Stimulated activated naive CD4-positive, alpha-beta T cell treated with Interleukin-2 at 50 U/mL for 16 hours (primary cell): ENCODE results near the gene SEC14L5.
A peak's percentile ranks its signal among the peaks of the same experiment; 100 is the strongest.
"Not testable (repeated sequence)": the region's sequence is repeated elsewhere in the genome, so short reads cannot be mapped to it uniquely, and the experiment has no call there.

ENCODE experiments used
- DNase-seq: peaks from one replicate; lab custom pipeline; 2025; lab: John Stamatoyannopoulos, UW

SEC14L5 gene

GRCh38 chr16:5036228-5037156 lies 78.4 kb downstream of the SEC14L5 start:
- DNase-seq, result no peak

- no peak for DNase-seq
These were observed 82.3 kb downstream of the SEC14L5 start for GRCh38 chr16:5040451-5040850.

GRCh38 chr16:5041600-5042133 lies 83.5 kb downstream of the SEC14L5 start:
- DNase-seq, result no peak

GRCh38 chr16:5042574-5043171 lies 84.5 kb downstream of the SEC14L5 start:
- DNase-seq, result no peak

GRCh38 chr16:5044011-5044540 lies 85.9 kb downstream of the SEC14L5 start:
- no peak for DNase-seq

GRCh38 chr16:5044581-5044980 lies 86.5 kb downstream of the SEC14L5 start:
- not testable (repeated sequence) for DNase-seq

- DNase-seq, result no peak
These were observed 87.5 kb downstream of the SEC14L5 start for GRCh38 chr16:5045499-5046115.

- DNase-seq, result no peak
These were observed 88.8 kb downstream of the SEC14L5 start for GRCh38 chr16:5046914-5047313.

GRCh38 chr16:5054876-5055865 lies 97.0 kb downstream of the SEC14L5 start:
- no peak for DNase-seq

GRCh38 chr16:5056352-5056751 lies 98.2 kb downstream of the SEC14L5 start:
- DNase-seq, result peak; percentile 16

- DNase-seq, result no peak
These were observed 100.3 kb downstream of the SEC14L5 start for GRCh38 chr16:5058476-5058875.

- no peak for DNase-seq
These were observed 101.4 kb downstream of the SEC14L5 start for GRCh38 chr16:5059386-5060072.

GRCh38 chr16:5060073-5060641 lies 102.0 kb downstream of the SEC14L5 start:
- DNase-seq, result no peak

GRCh38 chr16:5062051-5062450 lies 103.9 kb downstream of the SEC14L5 start:
- no peak for DNase-seq

- no peak for DNase-seq
These were observed 104.9 kb downstream of the SEC14L5 start for GRCh38 chr16:5062790-5063765.

GRCh38 chr16:5064915-5065314 lies 106.8 kb downstream of the SEC14L5 start:
- no peak for DNase-seq

GRCh38 chr16:5065326-5065725 lies 107.2 kb downstream of the SEC14L5 start:
- no peak for DNase-seq

GRCh38 chr16:5065813-5066212 lies 107.7 kb downstream of the SEC14L5 start, which contains the start of gene C16orf89:
TSS of gene C16orf89 (minus strand) at chr16:5065956. CDS start at chr16:5065908, 48 bp downstream.
- no peak for DNase-seq

GRCh38 chr16:5066511-5066910 lies 108.4 kb downstream of the SEC14L5 start:
- no peak for DNase-seq
